NCI-H146 treated with DMSO at 0.1 percent for 48 hours (cell line): ENCODE data around the gene BPIFB2.
"Not testable (repeated sequence)": the region's sequence is repeated elsewhere in the genome, so short reads cannot be mapped to it uniquely, and the experiment has no call there.

ENCODE experiments used
- DNase-seq: peaks from one replicate; lab custom pipeline; 2025; ENCODE audit not compliant: unreplicated experiment; lab: John Stamatoyannopoulos, UW

Gene BPIFB2, protein sequence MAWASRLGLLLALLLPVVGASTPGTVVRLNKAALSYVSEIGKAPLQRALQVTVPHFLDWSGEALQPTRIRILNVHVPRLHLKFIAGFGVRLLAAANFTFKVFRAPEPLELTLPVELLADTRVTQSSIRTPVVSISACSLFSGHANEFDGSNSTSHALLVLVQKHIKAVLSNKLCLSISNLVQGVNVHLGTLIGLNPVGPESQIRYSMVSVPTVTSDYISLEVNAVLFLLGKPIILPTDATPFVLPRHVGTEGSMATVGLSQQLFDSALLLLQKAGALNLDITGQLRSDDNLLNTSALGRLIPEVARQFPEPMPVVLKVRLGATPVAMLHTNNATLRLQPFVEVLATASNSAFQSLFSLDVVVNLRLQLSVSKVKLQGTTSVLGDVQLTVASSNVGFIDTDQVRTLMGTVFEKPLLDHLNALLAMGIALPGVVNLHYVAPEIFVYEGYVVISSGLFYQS

GRCh38 chr20:33007376-33008335, at the start of gene BPIFB2:
TSS of gene BPIFB2 (plus strand) at chr20:33007704. CDS start at chr20:33008575, 871 bp downstream.
- no peak for DNase-seq

DNA sequence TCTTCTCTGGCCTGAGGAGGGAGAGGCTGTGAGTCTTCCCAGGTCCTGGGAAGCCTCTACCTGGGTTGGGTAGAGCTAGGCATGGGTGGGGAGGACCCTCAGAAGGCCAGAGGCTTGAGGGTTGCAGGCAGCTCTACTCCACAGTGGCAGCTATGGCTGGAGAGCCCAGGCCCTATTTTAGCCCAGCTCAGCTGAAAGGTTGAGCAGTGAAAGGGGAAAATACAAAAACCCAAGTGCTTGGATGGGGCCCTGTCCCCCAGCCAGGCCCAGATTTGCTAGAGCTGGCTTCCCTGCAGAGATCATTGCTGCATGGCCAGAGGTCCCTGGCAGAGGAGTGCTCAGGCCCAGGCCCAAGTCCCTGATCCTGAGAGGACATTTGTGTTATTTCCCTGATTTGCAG, 48.9 kb upstream of the BPIFB2 start:
- no peak for DNase-seq

GRCh38 chr20:32959351-32960221, 47.9 kb upstream of the BPIFB2 start:
- no peak for DNase-seq

GRCh38 chr20:32960222-32960518, 47.3 kb upstream of the BPIFB2 start:
- no peak for DNase-seq

DNA sequence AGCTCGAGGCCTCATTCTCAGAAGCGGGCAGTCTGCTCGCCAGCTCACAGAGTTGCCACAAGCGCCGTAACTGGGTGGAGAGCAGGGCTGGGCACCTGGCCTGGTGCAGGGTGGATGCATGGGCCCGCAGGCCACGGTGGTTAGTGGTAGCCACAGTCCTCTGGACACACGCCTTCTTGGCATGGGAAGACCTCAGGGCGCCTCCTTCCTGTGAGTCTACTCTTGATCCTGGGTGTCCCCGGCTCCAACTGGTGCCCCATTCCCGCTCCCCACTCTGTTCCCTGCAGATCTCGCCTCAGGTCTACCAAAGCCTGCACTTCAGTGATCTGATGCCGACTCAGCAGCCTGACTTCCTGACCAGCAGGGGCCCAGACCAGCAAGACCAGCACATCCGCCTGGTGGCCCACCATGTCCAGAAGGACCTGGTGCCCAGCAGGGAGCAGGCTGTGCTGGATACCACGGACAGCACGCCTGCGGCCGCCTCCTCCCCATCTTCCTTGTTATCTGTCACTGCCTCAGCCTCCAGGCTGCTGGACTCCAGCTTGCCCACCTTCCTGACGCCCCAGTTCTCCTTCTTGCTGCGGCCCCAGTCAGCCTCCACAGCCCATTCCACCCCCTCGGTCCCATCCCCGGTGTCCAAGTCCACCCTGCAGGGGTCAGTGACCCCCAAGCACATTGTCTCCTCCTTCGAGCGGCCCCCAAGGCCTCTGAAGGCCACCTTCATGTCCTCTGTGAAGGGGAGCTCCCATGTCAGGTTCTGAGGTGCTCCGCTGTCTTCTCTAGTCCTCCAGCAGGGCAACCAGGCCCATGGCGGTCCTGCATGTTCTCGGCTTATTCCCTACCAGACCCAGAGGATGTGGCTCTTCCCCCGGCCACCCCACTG, 46.4 kb upstream of the BPIFB2 start:
- DNase-seq, result no peak

GRCh38 chr20:32962053-32962452, 45.5 kb upstream of the BPIFB2 start:
- no peak for DNase-seq

- not testable (repeated sequence) for DNase-seq
Observed at GRCh38 chr20:32962646-32963045, 44.9 kb upstream of the BPIFB2 start.

DNA sequence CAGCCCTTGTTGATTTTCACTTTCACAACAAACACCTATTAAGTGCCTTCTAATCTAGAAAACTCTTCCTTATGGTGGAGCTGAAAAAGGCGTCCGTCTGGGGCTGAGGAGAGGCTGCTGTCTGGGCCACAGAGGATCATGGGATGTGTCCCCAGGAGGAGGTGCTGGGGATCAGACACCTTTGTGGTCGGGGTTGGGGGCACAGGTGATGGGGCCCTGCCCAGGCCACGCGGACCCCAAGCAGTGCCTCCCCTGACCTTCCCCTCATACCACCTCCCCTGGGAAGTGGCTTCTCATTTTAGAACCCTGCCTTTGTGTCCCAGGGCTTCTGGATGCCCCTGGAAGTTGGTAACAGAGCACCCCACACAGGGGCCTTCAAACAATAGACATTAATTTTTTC, 44.3 kb upstream of the BPIFB2 start:
- no peak for DNase-seq

GRCh38 chr20:32964575-32964974, 42.9 kb upstream of the BPIFB2 start:
- no peak for DNase-seq

- no peak for DNase-seq
Observed at GRCh38 chr20:32965115-32965514, 42.4 kb upstream of the BPIFB2 start.

GRCh38 chr20:32965581-32966373, 41.7 kb upstream of the BPIFB2 start:
- DNase-seq, result no peak

GRCh38 chr20:32966382-32966781, 41.1 kb upstream of the BPIFB2 start:
- no peak for DNase-seq

- DNase-seq, result no peak
Observed at GRCh38 chr20:32966881-32967781, 40.4 kb upstream of the BPIFB2 start.

- DNase-seq, result no peak
Observed at GRCh38 chr20:32967961-32968457, 39.5 kb upstream of the BPIFB2 start.

DNA sequence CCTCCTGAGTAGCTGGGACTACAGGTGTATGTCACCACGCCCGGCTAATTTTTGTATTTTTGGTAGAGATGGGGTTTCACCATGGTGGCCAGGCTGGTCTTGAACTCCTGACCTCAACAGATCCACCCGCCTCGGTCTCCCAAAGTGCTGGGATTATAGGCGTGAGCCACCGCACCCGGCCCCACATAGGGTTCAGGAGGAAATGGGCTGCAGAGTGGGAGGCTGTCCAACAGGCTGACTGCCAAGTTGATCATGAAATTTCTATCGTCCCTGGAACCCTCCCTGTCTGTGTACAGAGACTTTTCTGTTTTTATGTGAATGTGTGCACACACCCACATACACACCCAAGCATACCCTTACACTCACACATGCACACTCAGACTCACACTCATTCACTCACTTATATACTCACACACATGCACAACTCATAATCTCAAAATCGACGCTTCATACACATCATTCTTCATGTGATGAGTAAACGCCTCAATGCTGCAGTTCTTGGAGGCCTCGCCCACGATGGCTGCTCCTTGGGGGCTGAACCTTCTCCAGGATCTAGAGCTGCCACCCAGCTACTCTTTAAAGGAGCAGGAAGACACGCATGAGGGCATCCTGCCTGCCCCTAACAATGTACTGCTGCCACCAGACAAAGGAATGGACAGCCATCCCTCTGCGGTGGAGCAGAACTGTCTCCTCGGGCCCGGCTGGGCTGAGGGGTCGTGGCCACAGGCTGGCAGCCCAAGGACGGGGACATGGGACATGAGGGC, 38.8 kb upstream of the BPIFB2 start:
- no peak for DNase-seq

GRCh38 chr20:32969356-32970114, 38.0 kb upstream of the BPIFB2 start:
- no peak for DNase-seq
